K562 (cell line): ENCODE measurements around the gene ENKD1. TPM values are rescaled to one million over a fixed set of nuclear protein-coding genes. Genes with fewer than 3 reads are reported as not detected.

Source experiments
- ATAC-seq: fragments of 200-7000 bp; cut with Tn5 transposase; 3 replicates; pipeline ENCODE4 v1.9.1; 2020; ENCODE audit warnings: moderate library complexity
- BruUV-seq: library from RNA; stranded (reverse); fragments of 400-500 nt; replicated peaks from 2 replicates; lab custom pipeline; 2021; lab: Mats Ljungman, UMichigan
- CTCF ChIA-PET: fragments of 300-600 bp; formaldehyde crosslinking; extraction: SDS; loops from one replicate; lab custom pipeline; 2021; ENCODE audit warnings: low intra/inter-chr PET ratio; lab: Yijun Ruan, JAX
- POLR2A ChIA-PET: fragments of 300-600, 350-650 bp; sonication (Branson Sonifier 250); formaldehyde crosslinking; extraction: SDS; loops from one replicate; lab custom pipeline; 2021; ENCODE audit warnings: antibody characterized with exemption, inconsistent platforms; lab: Yijun Ruan, JAX
- DNase-seq, 4 experiments: peaks; one replicate each; pipeline versions ENCODE4 v3.0.0 to v3.0.0-alpha.2; 2011 to 2018; ENCODE audit warnings: low spot score in 3 of 4, mixed read lengths in 3 of 4; ENCODE audit errors: extremely low read depth in 1 of 4
- FAIRE-seq: peaks from 2 replicates; lab custom pipeline; 2011; peaks lifted over from hg19 to GRCh38; lab: Jason Lieb, UNC
- H2AFZ ChIP-seq: 2 replicates; pipeline ENCODE4 v1.6.0; 2011; ENCODE audit warnings: low read depth, low read length, control low read depth, inconsistent platforms
- H3K27ac ChIP-seq: fragments of 200-600 bp; 3 replicates; pipeline ENCODE4 v1.8.0; 2011; ENCODE audit warnings: low read depth, mild to moderate bottlenecking, control low read depth, inconsistent platforms, low read length, moderate library complexity, mixed read lengths; ENCODE audit errors: extremely low read depth
- H3K27me3 ChIP-seq, 2 experiments: fragments of 300-600 bp in 1 of 2; 2 replicates in 1 of 2; 3 replicates in 1 of 2; pipeline versions ENCODE4 v1.6.0 to v1.8.0; 2011; ENCODE audit warnings: inconsistent platforms in 2 of 2, low read length in 2 of 2, mild to moderate bottlenecking in 1 of 2, mixed read lengths in 1 of 2, moderate library complexity in 1 of 2; ENCODE audit not compliant: control insufficient read depth in 2 of 2, insufficient read depth in 2 of 2
- H3K36me3 ChIP-seq: fragments of 300-600 bp; 3 replicates; pipeline ENCODE4 v1.8.0; 2011; ENCODE audit warnings: mild to moderate bottlenecking, low read length, inconsistent platforms; ENCODE audit not compliant: control insufficient read depth, insufficient read depth
- H3K4me1 ChIP-seq, 2 experiments: fragments of 200-600 bp in 1 of 2; replicated peaks in 1 of 2; 2 replicates in 1 of 2; 3 replicates in 1 of 2; pipeline versions ENCODE4 v1.5.1 to v1.8.0; 2011; ENCODE audit warnings: inconsistent platforms in 2 of 2, low read length in 2 of 2, mild to moderate bottlenecking in 1 of 2, mixed read lengths in 1 of 2, moderate library complexity in 1 of 2; ENCODE audit not compliant: control insufficient read depth in 2 of 2, insufficient read depth in 2 of 2
- H3K4me2 ChIP-seq: 2 replicates; pipeline ENCODE4 v1.6.1; 2011; ENCODE audit warnings: low read length, control low read depth, inconsistent platforms, mixed read lengths; ENCODE audit not compliant: insufficient read depth
- H3K4me3 ChIP-seq: fragments of 200-600 bp; sonication (generic), shearing (Covaris generic); 2 replicates; pipeline ENCODE4 v1.5.1; 2016; ENCODE audit warnings: control low read depth, inconsistent platforms
- H3K79me2 ChIP-seq: fragments of 200-600 bp; 3 replicates; pipeline ENCODE4 v1.8.0; 2011; ENCODE audit warnings: low read length, inconsistent platforms; ENCODE audit not compliant: control insufficient read depth, insufficient read depth
- H3K9ac ChIP-seq, 2 experiments: 2 replicates each; pipeline versions ENCODE4 v1.6.0 to v1.6.1; 2011; ENCODE audit warnings: low read depth in 2 of 2, low read length in 2 of 2, control low read depth in 1 of 2, inconsistent platforms in 1 of 2, mild to moderate bottlenecking in 1 of 2, mixed read lengths in 1 of 2; ENCODE audit not compliant: insufficient read depth in 1 of 2
- H3K9me1 ChIP-seq: one replicate; pipeline ENCODE4 v1.6.0; 2011; ENCODE audit warnings: inconsistent platforms, mild to moderate bottlenecking, low read length, moderate library complexity; ENCODE audit not compliant: control insufficient read depth, insufficient read depth
- H3K9me3 ChIP-seq: replicated peaks from 2 replicates; pipeline ENCODE4 v1.5.1; 2011; ENCODE audit warnings: low read depth, low read length, inconsistent platforms; ENCODE audit not compliant: control insufficient read depth, insufficient read depth
- H4K20me1 ChIP-seq: replicated peaks from 2 replicates; pipeline ENCODE4 v1.6.1; 2011; ENCODE audit warnings: low read length, inconsistent platforms, mixed read lengths; ENCODE audit not compliant: control insufficient read depth, insufficient read depth
- CBFA2T2 ChIP-seq: fragments of 450-650 bp; conservative IDR thresholded peaks from 2 replicates; pipeline ENCODE4 v1.6.1; 2017; ENCODE audit warnings: mild to moderate bottlenecking
- CBFA2T3 ChIP-seq: fragments of 450-650 bp; IDR thresholded peaks from 2 replicates; pipeline ENCODE4 v1.6.1; 2017
- FOXA3 ChIP-seq, 2 experiments: fragments of 450-650 bp in 1 of 2; sonication (generic) in 1 of 2; formaldehyde crosslinking; IDR thresholded peaks in 1 of 2; conservative IDR thresholded peaks in 1 of 2; 2 replicates each; pipeline versions ENCODE4 v1.4.0 to v1.8.0; 2020 to 2022; ENCODE audit warnings: mild to moderate bottlenecking in 2 of 2, missing genetic modification reagents in 1 of 2
- KLF16 ChIP-seq: IDR thresholded peaks from 2 replicates; pipeline ENCODE4 v1.6.1; 2016; ENCODE audit warnings: antibody characterized with exemption
- MCM7 ChIP-seq, 2 experiments: fragments of 450-650 bp; IDR thresholded peaks; 2 replicates each; pipeline ENCODE4 v1.6.1; 2016 to 2018
- TAL1 ChIP-seq: fragments of 450-650 bp; IDR thresholded peaks from 2 replicates; pipeline ENCODE4 v1.6.1; 2016; ENCODE audit warnings: mild to moderate bottlenecking
- THRAP3 ChIP-seq: fragments of 450-650 bp; IDR thresholded peaks from 2 replicates; pipeline ENCODE4 v1.6.1; 2016; ENCODE audit warnings: mild to moderate bottlenecking, inconsistent platforms, borderline replicate concordance
- ZFP1 ChIP-seq: fragments of 450-650 bp; formaldehyde crosslinking; IDR thresholded peaks from 2 replicates; pipeline ENCODE4 v1.4.0; 2020; ENCODE audit warnings: mild to moderate bottlenecking, mixed read lengths
- ZNF217 ChIP-seq: sonication (generic); formaldehyde crosslinking; IDR thresholded peaks from 2 replicates; pipeline ENCODE4 v1.8.0; 2022; ENCODE audit warnings: mild to moderate bottlenecking, missing genetic modification reagents
- WGBS: fragments of 100-300 bp; shearing (Covaris generic); methylation state at CpG from one replicate; pipeline ENCODE4 v1.1.6; 2016; ENCODE audit warnings: low coverage, mixed read lengths; ENCODE audit not compliant: insufficient coverage; ENCODE audit errors: missing lambda C conversion rate; 5-methylcytosine and 5-hydroxymethylcytosine counted together
- in situ Hi-C: fragments of 300-500 bp; cut with MboI; formaldehyde crosslinking; loops from 4 replicates; pipeline ENCODE4 v1.15.0; 2018; ENCODE audit warnings: inconsistent platforms, mixed read lengths
- intact Hi-C: fragments of 100-400 bp; cut with micrococcal nuclease; formaldehyde crosslinking; loops from 2 replicates; pipeline ENCODE4 v1.14.2; 2022
- polyA plus RNA-seq, 8 experiments: library from polyadenylated mRNA; depleted of rRNA in 4 of 8; stranded (reverse) in 5 of 8; unstranded in 3 of 8; fragments of >200 nt; fragmentation: Nextera tagmentation in 2 of 8; fragmentation: Illumina TruSeq in 1 of 8; extraction: Ambion mirVana in 2 of 8; extraction: Trizol in 1 of 8; gene quantifications; 2 replicates each; pipeline versions ENCODE4 v1.2.1 to v1.2.3, GENCODE V29; 2011 to 2014; ENCODE audit warnings: inconsistent platforms in 1 of 8, missing spikeins in 1 of 8
- total RNA-seq, 7 experiments: library from RNA; depleted of rRNA in 6 of 7; stranded (reverse); fragments of >200 nt in 6 of 7; fragmentation: Illumina TruSeq in 2 of 7; extraction: Trizol in 2 of 7; gene quantifications; 2 replicates each; pipeline versions ENCODE4 v1.2.1 to v1.2.3, GENCODE V29; 2011 to 2021; ENCODE audit warnings: low replicate concordance in 1 of 7

The ENKD1 gene
- total and polyA plus RNA-seq, 9 of the 15 experiments (the other 6 are each of a cell fraction or from before 2014, with no cell fraction given): 1.1 to 26.9 (median 8.3) TPM

GRCh38 chr16:67632415-67633172 is 34.0 kb downstream of the ENKD1 start:
- Histone ChIP-seq H3K9ac (no peak overlapping the region), H3K4me2 (no peak overlapping the region), H4K20me1 (no peaks in the 10 kb centered on the region), H3K36me3 (peaks cover 76% of the 10 kb centered on the region), H3K4me3 (no peak overlapping the region), H3K27ac (no peak overlapping the region), H3K27me3 (no peaks in the 10 kb centered on the region), H3K79me2 (no peaks in the 10 kb centered on the region), H2AFZ (no peak overlapping the region), H3K9me3 (no peaks in the 10 kb centered on the region), H3K4me1 (no peaks in the 10 kb centered on the region; a peak in 1 of 5 replicates), H3K9me1 (no peaks in the 10 kb centered on the region)
- POLR2A ChIA-PET: no interaction called here
- FAIRE-seq (no peak), DNase-seq (no peak), ATAC-seq (no peak)
- BruUV-seq: no TSS peak
- WGBS: 75% methylated on average over 7 of the region's 7 CpGs
- intact Hi-C loops (no loop called here), in situ Hi-C loops (no loop called here)
- TF ChIP-seq THRAP3 (no peak), KLF16 (no peak), FOXA3 (CRISPR knock-in tag; conservative IDR thresholded peaks at IDR 0.05 in 1 of 2, IDR thresholded peaks at IDR 0.05 in 1 of 2) (no peak)
- CTCF ChIA-PET: no interaction called here

- Histone ChIP-seq H3K27me3 (no peaks in the 10 kb centered on the region), H3K27ac (no peak overlapping the region), H3K4me3 (no peak overlapping the region), H3K4me1 (no peaks in the 10 kb centered on the region; a peak in 2 of 5 replicates), H3K36me3 (peaks cover 80% of the 10 kb centered on the region), H3K79me2 (no peaks in the 10 kb centered on the region), H3K9me3 (no peaks in the 10 kb centered on the region), H3K9me1 (no peaks in the 10 kb centered on the region), H2AFZ (no peak overlapping the region), H3K4me2 (no peak overlapping the region), H4K20me1 (no peaks in the 10 kb centered on the region), H3K9ac (0 out of 4 replicates have a peak overlapping the region, but pooled peaks of 1 of the 2 experiments have one; percentile 22)
- TF ChIP-seq ZFP1 (no peak), CBFA2T2 (peak; percentile 24; the same call in 1 of the 2 replicates), TAL1 (0 out of 2 replicates have a peak, but pooled peaks have one; percentile 10), CBFA2T3 (peak; percentile 26; the same call in 1 of the 2 replicates), ZNF217 (no peak), MCM7 (IDR thresholded peaks at IDR 0.05) (no peak)
- BruUV-seq: no TSS peak
- CTCF ChIA-PET: no interaction called here
- DNase-seq: no peak
- in situ Hi-C loops: no loop called here
- intact Hi-C loops: no loop called here
- POLR2A ChIA-PET: interaction anchor here (1.0 kb wide), 1 partner anchor 15 kb away, joined by 3 read pairs; no protein-coding TSS in a partner anchor
- no peak; the same call in 2 of the 3 replicates for ATAC-seq
- FAIRE-seq: no peak
- WGBS: 89% methylated on average over 14 of the region's 14 CpGs
Observed at GRCh38 chr16:67628216-67628615, 38.3 kb downstream of the ENKD1 start.
